ENCODE results near the gene SLC12A4.

The SLC12A4 gene

DNA sequence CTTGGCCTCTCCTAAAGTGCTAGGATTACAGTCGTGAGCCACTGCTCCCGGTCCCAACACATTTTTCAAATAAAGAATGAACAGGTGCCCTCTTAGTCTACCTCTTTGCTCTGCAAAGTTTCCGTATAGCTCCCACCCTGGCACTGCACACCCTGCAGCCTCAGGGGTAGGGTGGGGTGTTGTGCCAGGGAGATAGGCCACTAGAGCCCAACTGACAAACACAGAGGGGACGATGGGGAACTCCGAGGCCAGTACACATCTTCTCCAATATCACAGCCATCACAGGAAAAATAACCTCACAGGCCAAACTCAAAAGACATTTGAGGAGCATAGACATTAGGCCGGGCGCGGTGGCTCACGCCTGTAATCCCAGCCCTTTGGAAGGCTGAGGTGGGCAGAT is 2.7 kb upstream of the SLC12A4 start:
- Histone ChIP-seq H3K4me1 (ENCODE audit: control insufficient read depth, insufficient read depth, low read length) (peaks cover 8% of the 10 kb centered on the region), H3K27me3 (ENCODE audit: control insufficient read depth, insufficient read depth, low read length) (no peaks in the 10 kb centered on the region), H3K27ac (ENCODE audit: low read length) (no peak overlapping the region), H3K36me3 (ENCODE audit: control insufficient read depth, insufficient read depth, low read length) (no peaks in the 10 kb centered on the region), H3K9me3 (ENCODE audit: control insufficient read depth, insufficient read depth, low read length) (no peaks in the 10 kb centered on the region), H3K4me3 (ENCODE audit: low read length) (no peak overlapping the region)
- no CpG with 5 or more reads among the region's 9 CpGs for WGBS (ENCODE audit: insufficient coverage, insufficient read length)
- no peak for DNase-seq (ENCODE audit: low read depth, low spot score)

DNA sequence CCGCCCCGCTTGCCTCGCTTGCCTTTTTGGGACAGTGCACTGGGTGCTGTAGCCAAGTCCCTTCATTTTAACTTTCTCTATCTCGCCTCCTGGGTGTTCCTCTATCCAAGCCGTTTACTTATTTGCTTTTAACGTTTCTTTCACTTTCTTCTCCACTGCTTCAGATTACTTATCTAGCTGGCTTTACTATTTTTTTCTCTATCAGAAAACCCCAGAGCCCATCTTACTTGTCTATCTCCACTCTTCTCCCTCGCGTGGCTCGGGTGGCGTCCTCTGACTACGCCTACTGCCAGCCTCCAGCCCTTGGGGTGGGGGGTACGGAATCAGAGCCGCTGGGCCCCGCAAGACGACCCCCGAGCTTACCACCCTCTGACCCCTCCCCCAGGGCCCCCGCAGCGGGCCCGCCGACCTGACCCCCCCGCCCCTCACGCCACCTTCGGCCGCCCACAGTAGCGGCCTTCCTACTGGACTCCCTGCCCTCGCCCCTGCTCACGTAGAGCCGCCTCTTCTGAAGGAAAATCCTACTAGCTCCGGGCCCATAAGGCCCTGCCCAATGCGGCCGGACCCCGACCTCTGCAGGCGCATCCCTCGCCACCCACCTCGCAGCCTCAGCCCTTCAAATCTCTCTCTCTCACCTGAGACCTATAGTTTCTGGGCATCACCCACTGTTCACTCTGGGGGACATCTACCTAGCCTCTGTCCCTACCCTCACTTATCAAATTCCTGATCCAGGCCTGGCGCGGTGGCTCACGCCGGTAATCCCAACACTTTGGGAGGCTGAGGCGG is 1.0 kb upstream of the SLC12A4 start:
- peak overlapping the region; percentile 58; the same call in 1 of the 2 replicates for H3K4me3 ChIP-seq (ENCODE audit: low read length)
- DNase-seq (ENCODE audit: low read depth, low spot score) = no peak
- H3K4me1 ChIP-seq (ENCODE audit: control insufficient read depth, insufficient read depth, low read length) = peaks cover 11% of the 10 kb centered on the region
- H3K27ac ChIP-seq (ENCODE audit: low read length) = no peak overlapping the region
- H3K9me3 ChIP-seq (ENCODE audit: control insufficient read depth, insufficient read depth, low read length) = no peaks in the 10 kb centered on the region
- no CpG with 5 or more reads among the region's 40 CpGs for WGBS (ENCODE audit: insufficient coverage, insufficient read length)
- H3K36me3 ChIP-seq (ENCODE audit: control insufficient read depth, insufficient read depth, low read length) = no peaks in the 10 kb centered on the region
- H3K27me3 ChIP-seq (ENCODE audit: control insufficient read depth, insufficient read depth, low read length) = no peaks in the 10 kb centered on the region

DNA sequence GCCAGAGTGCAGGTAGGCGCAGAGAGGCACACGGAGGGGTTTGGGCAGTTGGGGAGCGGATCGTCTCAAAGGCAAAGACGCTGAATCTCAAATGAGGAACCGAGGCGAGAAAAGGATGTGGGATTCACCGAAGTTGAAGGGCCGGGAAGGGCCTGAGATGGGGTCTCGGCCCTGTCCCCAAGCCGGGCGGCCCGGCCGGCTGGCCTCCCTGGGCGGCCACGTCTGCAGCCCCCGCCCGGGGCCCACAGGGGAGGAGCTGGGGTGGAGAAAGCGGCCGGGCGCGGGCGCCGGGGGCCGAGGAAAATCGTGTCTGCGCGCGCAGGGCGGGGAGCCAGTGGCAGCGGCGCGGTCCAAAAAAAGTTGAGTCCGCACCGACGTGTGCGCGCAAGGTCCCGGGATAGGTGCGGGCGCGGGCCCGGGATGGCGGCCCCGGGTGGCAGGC is 458 bp downstream of the SLC12A4 start:
- no peak overlapping the region for H3K27ac ChIP-seq (ENCODE audit: low read length)
- no CpG with 5 or more reads among the region's 45 CpGs for WGBS (ENCODE audit: insufficient coverage, insufficient read length)
- no peaks in the 10 kb centered on the region for H3K27me3 ChIP-seq (ENCODE audit: control insufficient read depth, insufficient read depth, low read length)
- H3K9me3 ChIP-seq (ENCODE audit: control insufficient read depth, insufficient read depth, low read length) = no peaks in the 10 kb centered on the region
- H3K4me1 ChIP-seq (ENCODE audit: control insufficient read depth, insufficient read depth, low read length) = peaks cover 13% of the 10 kb centered on the region
- peak overlapping the region; percentile 58; the same call in 1 of the 2 replicates for H3K4me3 ChIP-seq (ENCODE audit: low read length)
- no peaks in the 10 kb centered on the region for H3K36me3 ChIP-seq (ENCODE audit: control insufficient read depth, insufficient read depth, low read length)
- no peak for DNase-seq (ENCODE audit: low read depth, low spot score)

DNA sequence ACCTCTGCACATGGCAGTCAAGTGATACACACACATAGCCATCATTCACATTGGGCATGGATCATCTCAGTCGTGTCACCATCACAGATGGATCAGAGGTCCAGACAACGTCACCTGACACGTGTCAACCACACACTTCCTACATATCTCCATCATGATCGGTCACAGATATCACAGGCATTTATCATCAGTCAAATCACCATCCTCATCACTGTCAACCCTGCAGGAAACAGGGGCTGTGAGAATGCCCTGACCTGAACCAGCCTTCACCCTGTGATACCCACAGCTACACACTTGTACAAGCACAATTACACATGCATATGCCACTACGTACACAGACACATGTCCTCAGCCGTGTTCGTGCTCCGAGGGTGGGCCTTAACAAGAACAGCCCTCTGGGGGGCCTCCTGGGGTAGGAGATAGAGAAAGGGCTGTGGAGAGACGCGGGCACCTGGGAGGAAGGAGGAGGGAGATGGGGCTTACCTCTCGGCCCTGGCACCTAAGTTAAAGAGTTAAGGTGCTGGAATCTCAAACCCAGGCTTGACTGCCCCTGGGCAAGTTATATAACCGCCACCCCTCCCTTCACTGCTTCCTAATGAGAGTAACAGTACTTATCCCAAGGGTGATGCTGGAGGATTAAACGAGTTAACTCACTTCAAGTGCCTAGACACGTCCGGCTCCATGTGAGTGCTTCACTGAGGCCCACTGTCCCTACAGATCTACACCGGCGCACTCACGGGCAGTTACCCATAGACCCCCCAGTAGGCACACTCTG is 1.1 kb downstream of the SLC12A4 start:
- WGBS (ENCODE audit: insufficient coverage, insufficient read length) = no CpG with 5 or more reads among the region's 18 CpGs
- peaks cover under 1% of the 10 kb centered on the region for H3K36me3 ChIP-seq (ENCODE audit: control insufficient read depth, insufficient read depth, low read length)
- H3K4me3 ChIP-seq (ENCODE audit: low read length) = peak overlapping the region; percentile 58; the same call in 1 of the 2 replicates
- no peak overlapping the region for H3K27ac ChIP-seq (ENCODE audit: low read length)
- no peak for DNase-seq (ENCODE audit: low read depth, low spot score)
- H3K9me3 ChIP-seq (ENCODE audit: control insufficient read depth, insufficient read depth, low read length) = no peaks in the 10 kb centered on the region
- H3K4me1 ChIP-seq (ENCODE audit: control insufficient read depth, insufficient read depth, low read length) = peaks cover 13% of the 10 kb centered on the region
- no peaks in the 10 kb centered on the region for H3K27me3 ChIP-seq (ENCODE audit: control insufficient read depth, insufficient read depth, low read length)

DNA sequence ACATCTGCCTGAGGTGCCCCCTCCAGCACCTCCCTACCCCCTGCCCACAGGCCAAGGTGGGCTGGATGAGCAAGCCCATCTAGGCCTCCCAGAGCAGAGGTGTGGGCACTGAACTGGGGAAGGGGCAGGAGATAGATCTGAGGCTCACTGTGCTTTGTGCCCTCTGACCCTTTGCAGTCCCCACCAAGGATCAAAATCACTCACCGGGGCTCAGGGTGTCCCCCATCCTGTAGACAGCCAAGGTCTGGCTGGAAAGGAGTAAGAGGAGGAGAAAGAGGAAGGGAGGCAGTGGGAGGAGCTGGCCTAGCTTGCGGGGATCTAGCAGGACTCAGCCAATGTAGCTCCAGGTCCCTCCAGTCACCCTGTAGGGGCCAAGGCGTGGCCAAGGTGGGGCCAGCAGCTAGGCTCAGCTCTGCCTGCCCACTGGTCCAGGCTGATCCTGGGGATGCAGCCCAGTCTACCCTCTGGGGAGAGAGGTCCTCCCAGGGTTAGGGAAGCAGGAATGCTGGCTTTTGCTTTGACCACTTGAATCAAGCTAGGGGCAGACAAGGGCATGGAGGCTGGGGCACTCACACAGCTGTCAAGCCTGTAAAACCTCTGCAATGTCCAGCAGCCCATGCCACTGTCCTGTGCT is 1.8 kb downstream of the SLC12A4 start:
- DNase-seq (ENCODE audit: low read depth, low spot score) = no peak
- Histone ChIP-seq H3K27me3 (ENCODE audit: control insufficient read depth, insufficient read depth, low read length) (no peaks in the 10 kb centered on the region), H3K4me1 (ENCODE audit: control insufficient read depth, insufficient read depth, low read length) (peaks cover 13% of the 10 kb centered on the region), H3K36me3 (ENCODE audit: control insufficient read depth, insufficient read depth, low read length) (peaks cover 7% of the 10 kb centered on the region), H3K4me3 (ENCODE audit: low read length) (no peak overlapping the region), H3K9me3 (ENCODE audit: control insufficient read depth, insufficient read depth, low read length) (no peaks in the 10 kb centered on the region), H3K27ac (ENCODE audit: low read length) (no peak overlapping the region)
- no CpG with 5 or more reads among the region's 3 CpGs for WGBS (ENCODE audit: insufficient coverage, insufficient read length)

DNA sequence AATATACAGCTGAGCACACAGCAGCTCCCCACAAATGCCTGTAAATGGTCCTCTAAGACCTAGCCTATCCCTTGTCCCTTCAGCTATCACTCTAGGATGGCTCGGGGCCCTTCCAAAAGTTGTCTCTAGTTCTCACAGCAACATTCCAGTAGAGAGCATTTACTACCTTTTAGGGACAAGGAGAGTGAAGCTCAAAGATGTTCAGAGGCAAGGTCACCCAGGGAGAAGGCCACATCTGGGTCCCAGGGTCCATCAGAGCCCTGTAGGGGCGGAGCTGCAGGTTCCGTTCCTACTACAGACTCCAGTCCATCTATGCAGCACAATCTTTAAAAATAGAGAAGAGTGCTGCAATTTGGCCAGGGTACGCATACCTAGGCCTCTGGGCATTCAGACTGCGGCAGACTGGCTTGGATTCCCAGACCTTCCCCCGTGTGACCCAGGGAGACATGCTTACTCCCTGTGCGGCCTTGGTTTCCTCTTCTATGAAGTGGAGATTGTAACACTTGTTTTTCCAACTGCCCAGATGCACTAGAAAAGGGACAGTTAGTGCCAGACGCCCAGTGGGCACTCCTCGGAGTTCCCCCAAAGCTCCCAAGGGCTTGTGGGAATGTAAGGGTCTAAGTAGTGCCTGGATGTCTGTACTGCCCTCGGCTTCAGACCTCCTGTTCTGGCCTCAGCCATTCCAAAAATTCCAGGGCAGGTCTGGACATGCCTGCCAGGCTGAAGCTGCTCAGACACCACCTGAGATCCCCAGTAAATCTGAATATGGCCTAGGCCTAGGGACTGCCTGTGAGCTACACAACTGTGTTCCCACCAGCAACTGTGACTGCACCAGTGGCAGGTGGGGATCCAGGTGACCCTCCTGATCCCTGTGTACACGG is 2.5 kb downstream of the SLC12A4 start:
- Histone ChIP-seq H3K36me3 (ENCODE audit: control insufficient read depth, insufficient read depth, low read length) (peaks cover 14% of the 10 kb centered on the region), H3K27me3 (ENCODE audit: control insufficient read depth, insufficient read depth, low read length) (no peaks in the 10 kb centered on the region), H3K4me1 (ENCODE audit: control insufficient read depth, insufficient read depth, low read length) (peaks cover 13% of the 10 kb centered on the region), H3K27ac (ENCODE audit: low read length) (no peak overlapping the region), H3K9me3 (ENCODE audit: control insufficient read depth, insufficient read depth, low read length) (no peaks in the 10 kb centered on the region), H3K4me3 (ENCODE audit: low read length) (no peak overlapping the region)
- no peak for DNase-seq (ENCODE audit: low read depth, low spot score)
- WGBS (ENCODE audit: insufficient coverage, insufficient read length) = no CpG with 5 or more reads among the region's 11 CpGs

DNA sequence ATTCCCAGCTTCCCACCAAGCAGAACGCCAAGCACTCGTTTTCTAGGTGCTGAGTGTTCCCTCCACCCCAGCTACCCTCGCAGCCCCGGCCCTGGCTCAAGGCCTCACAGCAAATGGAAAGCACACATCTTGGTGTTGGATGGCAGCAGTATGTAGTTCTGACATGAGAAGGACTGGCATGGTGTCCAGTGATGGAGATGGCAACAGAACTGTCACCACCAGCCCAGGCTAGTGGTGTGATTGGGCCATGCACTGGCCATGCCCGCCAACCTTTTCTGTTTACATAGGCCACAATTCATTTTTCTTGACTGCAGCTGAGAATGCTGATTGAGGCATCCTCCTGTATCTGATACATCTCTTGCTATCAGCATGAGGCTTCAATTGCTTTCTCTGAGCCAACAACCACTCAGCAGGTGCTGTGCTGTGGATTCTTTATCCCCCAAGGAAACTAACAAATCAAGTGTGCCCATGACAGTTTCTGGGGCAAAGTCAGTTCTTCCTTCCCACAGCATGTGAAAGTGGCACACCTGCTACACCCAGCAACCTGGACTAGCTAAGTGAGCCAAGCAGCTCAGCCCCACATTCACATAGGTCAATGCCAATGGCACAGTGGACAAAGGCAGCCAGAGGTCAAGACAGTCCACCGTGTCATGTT is 3.8 kb downstream of the SLC12A4 start:
- DNase-seq (ENCODE audit: low read depth, low spot score) = no peak
- H3K9me3 ChIP-seq (ENCODE audit: control insufficient read depth, insufficient read depth, low read length) = no peaks in the 10 kb centered on the region
- WGBS (ENCODE audit: insufficient coverage, insufficient read length) = no CpG with 5 or more reads among the region's 6 CpGs
- no peaks in the 10 kb centered on the region for H3K27me3 ChIP-seq (ENCODE audit: control insufficient read depth, insufficient read depth, low read length)
- H3K4me1 ChIP-seq (ENCODE audit: control insufficient read depth, insufficient read depth, low read length) = peaks cover 13% of the 10 kb centered on the region
- H3K36me3 ChIP-seq (ENCODE audit: control insufficient read depth, insufficient read depth, low read length) = peaks cover 22% of the 10 kb centered on the region
- H3K4me3 ChIP-seq (ENCODE audit: low read length) = no peak overlapping the region
- H3K27ac ChIP-seq (ENCODE audit: low read length) = no peak overlapping the region

DNA sequence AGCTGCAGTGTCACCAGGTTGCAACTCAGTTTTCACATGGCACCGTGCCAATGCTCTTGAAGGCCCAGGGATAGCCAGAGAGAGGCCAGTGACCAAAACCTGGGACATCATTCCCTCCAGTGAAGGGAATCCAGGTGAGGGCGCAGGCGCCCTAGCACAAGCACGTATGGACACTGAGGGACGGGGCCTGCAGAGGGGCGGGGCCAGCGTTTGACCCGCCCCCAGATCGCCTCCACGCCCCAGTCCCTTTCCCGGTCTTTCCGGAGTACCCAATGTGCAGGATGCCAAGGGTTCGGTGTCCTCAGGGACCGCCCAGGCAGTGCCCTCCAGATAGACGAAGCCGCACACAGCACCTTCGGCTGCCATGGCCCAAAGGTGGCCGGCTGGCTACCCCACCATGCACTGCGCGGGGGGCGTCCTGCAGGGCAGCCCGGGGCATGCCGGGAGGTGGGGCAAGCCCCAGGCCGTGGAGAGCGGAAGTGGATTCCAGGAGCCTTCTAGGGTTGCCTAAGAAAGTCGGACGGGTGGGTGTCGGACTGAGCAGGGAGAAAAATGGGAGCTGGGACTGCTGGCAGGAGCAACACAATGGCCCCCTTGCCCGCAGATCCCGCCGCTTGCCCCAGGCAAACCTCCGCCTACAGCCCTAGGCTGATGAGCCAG is 4.6 kb downstream of the SLC12A4 start:
- Histone ChIP-seq H3K9me3 (ENCODE audit: control insufficient read depth, insufficient read depth, low read length) (no peaks in the 10 kb centered on the region), H3K4me3 (ENCODE audit: low read length) (no peak overlapping the region), H3K4me1 (ENCODE audit: control insufficient read depth, insufficient read depth, low read length) (peaks cover 13% of the 10 kb centered on the region), H3K27ac (ENCODE audit: low read length) (no peak overlapping the region), H3K36me3 (ENCODE audit: control insufficient read depth, insufficient read depth, low read length) (peaks cover 26% of the 10 kb centered on the region), H3K27me3 (ENCODE audit: control insufficient read depth, insufficient read depth, low read length) (no peaks in the 10 kb centered on the region)
- no CpG with 5 or more reads among the region's 32 CpGs for WGBS (ENCODE audit: insufficient coverage, insufficient read length)
- DNase-seq (ENCODE audit: low read depth, low spot score) = no peak

DNA sequence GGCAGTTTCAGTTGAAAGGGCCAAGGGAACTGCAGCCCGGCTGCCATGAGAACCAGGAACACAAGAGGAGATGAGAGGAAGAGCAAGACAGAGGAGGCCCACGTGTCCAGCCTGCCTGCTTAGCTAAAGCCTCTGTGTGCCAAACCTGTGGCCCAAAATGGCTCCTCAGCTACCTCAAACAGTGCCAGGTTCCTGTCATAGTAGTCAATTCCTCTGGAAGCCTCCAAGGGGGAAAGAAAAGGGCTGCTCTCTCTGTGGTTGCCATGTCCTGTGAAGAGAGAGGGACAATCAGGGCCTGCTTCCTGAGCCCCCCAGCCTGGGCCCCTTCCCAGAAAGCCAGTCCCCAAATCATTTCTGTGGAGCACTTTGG is 5.2 kb downstream of the SLC12A4 start:
- Histone ChIP-seq H3K36me3 (ENCODE audit: control insufficient read depth, insufficient read depth, low read length) (peaks cover 31% of the 10 kb centered on the region), H3K4me3 (ENCODE audit: low read length) (no peak overlapping the region), H3K9me3 (ENCODE audit: control insufficient read depth, insufficient read depth, low read length) (no peaks in the 10 kb centered on the region), H3K27ac (ENCODE audit: low read length) (no peak overlapping the region), H3K27me3 (ENCODE audit: control insufficient read depth, insufficient read depth, low read length) (no peaks in the 10 kb centered on the region), H3K4me1 (ENCODE audit: control insufficient read depth, insufficient read depth, low read length) (peaks cover 13% of the 10 kb centered on the region)
- WGBS (ENCODE audit: insufficient coverage, insufficient read length) = no CpG with 5 or more reads among the region's 2 CpGs
- no peak for DNase-seq (ENCODE audit: low read depth, low spot score)

Measured in iPS DF 6.9 (cell line).